Activated gamma-delta T cell (primary cell): ENCODE measurements around the gene COCH.

Experiments
- DNase-seq: peaks from one replicate; lab custom pipeline; 2025; lab: John Stamatoyannopoulos, UW
- total RNA-seq, 2 donors: gene quantifications; one replicate each; lab custom pipeline; 2026; lab: John Stamatoyannopoulos, UW

Gene COCH
- total RNA-seq, result 0.41 to 0.92 reads per million in 2 donors

GRCh38 chr14:30874120-30874998 is at the start of gene COCH:
COCH (plus strand) TSS chr14:30874559; CDS start chr14:30874939, 380 bp downstream.
- no peak for DNase-seq

GRCh38 chr14:30826070-30826469 is 48.3 kb upstream of the COCH start:
- DNase-seq, result no peak

DNA sequence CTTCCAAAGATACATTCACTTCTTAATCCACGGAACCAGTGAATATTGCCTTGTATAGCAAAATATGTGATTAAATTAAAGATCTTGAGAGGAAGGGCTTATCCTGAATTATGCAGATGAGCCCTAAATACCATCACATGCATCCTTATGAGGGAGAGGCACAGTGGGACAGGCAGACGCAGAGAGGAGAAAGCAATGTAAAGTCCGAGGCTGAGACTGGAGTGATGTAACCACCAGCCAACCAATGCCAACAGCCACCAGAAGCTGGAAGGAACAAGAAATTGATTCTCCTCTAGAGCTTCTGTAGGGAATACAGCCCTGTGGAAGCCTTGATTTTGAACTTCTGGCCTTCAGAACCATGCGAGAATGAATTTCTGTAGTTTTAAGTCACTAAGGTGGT is 44.5 kb upstream of the COCH start:
- DNase-seq, result no peak

DNA sequence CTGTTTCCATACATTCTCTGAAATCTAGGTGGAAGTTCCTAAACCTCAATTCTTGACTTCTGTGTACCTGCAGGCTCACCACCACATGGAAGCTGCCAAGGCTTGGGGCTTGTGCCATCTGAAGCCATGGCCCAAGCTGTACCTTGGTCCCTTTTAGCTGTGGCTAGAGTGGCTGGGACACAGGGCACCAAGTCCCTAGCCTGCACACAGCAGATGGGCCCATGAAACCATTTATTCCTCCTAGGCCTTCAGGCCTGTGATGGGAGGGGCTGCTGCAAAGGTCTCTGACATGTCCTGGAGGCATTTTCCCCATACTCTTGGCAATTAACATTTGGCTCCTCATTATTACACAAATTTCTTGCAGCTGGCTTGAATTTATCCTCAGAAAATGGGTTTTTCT is 40.0 kb upstream of the COCH start:
- DNase-seq, result no peak

- no peak for DNase-seq
These were observed 36.0 kb upstream of the COCH start for GRCh38 chr14:30838351-30838750.

DNA sequence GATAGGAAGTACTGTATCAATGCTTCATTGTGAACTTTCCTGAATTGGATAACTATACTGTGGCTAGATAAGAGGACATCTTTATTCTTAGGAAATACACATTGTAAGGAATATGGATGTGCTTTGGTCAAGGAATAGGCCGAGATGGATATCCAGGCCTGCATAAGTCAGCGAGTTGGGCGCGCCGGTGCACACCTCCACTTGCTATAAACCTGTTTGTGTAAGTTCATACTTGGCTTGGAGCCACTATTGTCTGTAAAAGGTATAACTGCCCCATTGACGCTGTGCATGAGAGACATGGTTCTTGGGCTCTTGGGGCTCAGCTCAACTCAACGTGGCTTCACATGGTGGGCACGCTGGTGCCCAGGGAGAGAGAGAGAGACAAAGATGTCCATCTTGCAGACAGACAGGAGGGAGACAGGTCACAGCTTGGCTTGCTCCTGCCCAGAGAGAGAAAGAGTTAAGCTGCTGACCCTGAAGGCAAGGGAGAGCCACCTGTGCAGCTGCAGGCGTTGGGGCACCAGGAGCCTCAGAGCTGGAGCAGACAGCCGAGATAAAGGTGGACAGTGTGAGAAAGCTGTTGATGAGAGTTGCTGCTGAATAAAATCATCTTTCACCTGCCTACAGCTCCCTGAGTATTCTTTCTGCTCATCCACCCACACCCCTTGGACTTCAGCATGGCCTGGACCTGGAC is 34.1 kb upstream of the COCH start:
- no peak for DNase-seq

DNA sequence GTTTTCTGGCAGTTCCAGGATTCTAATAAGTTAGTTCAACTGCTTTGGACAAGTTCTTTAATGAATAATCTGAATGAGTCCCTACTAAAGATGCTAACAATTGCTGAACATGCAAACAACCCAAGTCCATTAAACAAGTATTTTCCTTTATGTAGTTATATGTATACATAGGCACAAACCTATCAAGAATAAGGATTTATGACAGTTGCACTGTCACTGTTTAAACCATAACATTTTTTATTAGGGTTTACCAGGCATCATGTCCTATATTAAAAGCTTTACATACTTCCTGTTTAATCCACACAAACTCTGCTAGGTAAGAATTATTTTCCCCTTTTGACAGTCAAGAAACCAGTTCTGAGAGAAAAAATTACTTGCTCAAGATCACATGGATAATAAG is 31.9 kb upstream of the COCH start:
- no peak for DNase-seq

DNA sequence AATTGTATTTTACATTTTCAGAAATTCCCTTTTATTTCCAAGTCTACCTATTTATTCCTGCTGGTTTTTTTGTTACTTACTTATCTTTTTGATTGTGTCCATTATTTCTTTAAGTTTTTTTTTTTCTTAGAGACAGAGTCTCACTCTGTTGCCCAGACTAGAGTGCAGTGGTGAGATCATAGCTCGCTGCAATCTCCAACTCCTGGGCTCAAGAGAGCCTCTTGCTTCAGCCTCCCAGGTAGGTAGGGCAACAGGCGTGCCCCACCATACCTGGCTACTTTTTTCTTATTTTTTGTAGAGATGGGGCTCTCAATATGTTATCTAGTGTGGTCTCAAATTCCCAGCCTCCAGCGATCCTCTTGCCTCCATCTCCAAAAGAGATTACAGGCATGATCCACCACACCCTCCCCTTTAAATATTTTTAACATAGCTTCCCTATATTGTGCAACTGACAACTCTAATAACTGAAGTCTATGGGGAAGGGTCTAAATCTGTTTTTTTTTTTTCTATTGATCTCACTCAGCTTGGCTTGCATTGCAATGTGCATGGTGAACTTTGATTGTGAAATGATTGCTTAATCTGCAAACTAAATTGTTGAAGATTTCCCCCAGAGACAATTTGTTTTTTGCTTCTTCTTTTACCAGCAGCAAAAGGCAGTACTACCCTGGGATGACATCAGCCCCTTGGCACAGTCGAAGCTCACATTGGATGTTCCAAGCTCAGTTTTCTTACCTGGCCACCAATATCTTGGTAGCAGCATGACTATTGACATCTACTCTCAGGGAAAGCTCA is 25.7 kb upstream of the COCH start:
- DNase-seq, result no peak

DNA sequence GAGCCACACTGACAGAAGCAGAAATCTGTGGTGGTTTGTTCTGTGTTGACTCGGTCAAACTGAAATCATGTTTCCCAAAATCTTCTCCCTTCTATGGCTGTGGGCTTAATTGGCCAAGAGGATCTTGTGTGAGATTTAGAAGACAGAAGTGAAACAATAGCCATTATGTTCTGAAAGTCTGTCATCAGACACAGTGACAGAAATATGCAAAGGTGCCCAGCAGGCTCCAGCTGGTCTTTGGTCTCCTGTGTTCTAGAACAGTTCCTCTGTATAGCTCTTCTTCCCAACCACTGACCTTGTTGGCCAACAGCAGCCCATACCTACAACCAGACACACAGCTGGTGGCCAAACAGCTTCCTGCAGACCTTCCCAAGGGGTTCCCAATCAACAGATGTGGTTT is 25.0 kb upstream of the COCH start:
- DNase-seq, result no peak

GRCh38 chr14:30849983-30850382 is 24.4 kb upstream of the COCH start:
- DNase-seq, result no peak

GRCh38 chr14:30853946-30854345 is 20.4 kb upstream of the COCH start:
- DNase-seq, result no peak

DNA sequence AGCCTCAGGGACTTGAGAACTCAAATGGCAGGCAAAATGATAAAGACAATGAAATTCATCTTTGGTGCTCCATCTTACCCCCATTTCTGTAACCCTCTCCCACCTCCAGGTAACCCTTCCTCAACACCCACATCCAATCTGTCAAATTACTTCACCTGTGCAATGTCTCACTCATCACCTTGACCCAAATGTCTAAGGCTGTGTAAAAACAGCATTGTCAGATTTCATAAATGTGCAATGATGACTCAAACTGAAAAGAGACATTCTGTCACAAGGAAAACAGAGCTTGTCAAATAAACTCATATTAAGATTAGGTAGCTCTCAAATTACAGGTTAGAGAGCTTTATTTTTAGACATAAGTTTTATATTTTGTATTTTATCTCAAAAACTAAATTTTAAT is 19.9 kb upstream of the COCH start:
- DNase-seq, result no peak

DNA sequence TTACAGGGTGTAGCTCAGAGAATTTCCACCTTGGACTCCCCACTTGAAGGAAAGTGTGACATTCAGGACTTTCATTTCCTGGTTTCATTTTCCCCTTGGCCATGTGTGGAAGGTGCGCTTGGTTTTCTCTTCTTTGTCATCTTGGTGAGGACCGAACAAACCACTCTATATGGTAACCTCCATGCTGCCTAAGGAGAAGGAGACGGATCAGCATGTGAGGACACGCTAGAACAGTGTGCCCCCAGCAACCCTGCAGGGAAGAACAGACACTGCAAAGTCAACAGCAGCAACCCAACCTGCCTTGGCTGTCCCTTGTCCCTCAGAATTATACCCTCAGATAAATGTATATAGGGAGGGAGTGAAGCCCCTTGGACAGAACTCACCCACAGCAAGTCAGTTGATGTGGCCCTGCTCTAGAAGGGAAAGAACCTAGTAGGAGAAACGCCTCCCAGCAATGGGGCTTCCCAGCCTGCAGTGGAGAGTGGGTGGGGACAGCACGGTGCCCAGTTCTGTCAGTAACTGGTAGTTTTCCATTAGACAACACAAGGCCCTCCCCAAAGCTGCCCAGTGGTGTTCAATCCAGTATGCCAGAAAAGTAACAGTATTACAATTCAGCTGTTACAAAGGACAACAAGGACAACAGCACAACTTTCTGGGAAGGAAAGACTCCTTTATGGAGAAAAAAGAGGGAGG is 18.9 kb upstream of the COCH start:
- no peak for DNase-seq

GRCh38 chr14:30861200-30861599 is 13.2 kb upstream of the COCH start:
- DNase-seq, result no peak

DNA sequence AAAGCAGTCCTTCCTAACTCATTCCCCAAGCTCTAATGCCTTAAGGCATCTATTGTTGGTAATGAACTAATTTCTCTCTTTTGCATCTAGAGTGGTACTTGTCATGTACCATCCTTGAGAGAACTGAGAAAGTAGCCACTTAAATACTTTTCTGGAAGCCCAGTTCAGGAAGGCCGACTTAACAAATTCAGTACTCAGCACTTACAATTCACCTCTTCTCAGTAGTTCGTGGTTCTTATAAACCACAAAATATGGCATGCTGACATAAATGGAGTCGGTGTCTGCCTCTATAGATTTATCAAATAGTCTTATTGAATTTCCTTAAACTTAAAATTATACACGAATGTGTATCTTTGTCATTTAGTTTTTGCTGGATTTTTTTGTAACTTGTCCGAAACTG is 9.4 kb upstream of the COCH start:
- no peak for DNase-seq

DNA sequence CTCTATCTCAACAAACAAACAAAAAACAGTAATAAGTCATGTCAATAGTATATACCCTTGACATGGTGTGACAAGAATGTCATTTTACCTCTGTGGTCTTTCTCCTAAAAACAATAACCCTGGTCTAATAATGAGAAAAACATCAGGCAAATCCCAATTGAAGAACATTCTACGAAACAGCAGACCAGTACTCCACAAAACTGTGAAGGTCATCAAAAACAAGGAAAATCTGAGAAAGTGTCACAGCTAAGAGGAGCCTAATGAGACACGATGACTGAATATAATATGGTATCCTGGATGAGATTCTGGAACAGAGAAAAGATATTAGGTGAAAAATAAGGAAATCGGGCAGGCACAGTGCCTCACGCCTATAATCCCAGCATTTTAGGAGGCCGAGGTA is 5.6 kb upstream of the COCH start:
- DNase-seq, result no peak

GRCh38 chr14:30869551-30870155 is 4.7 kb upstream of the COCH start:
- DNase-seq, result no peak

DNA sequence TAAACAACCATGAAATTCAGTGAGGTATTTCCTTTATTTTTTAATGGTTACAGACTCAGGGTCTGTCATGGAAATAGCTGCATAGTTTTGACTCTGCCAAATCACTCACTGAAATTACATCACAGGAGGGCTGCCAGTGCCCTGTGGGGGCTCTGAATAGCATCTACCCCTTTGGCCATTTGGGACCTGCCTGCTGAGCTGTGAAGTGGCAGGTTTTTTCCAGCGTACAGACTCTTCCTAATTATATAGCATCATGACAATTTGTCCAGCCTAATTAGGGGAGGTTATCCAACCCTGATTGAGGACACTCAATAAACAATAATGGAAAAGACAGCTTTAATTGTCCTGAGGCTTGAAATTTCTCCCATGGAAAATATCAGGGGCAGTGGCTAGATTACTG is 1.8 kb upstream of the COCH start:
- no peak for DNase-seq

GRCh38 chr14:30873308-30874119 is 845 bp upstream of the COCH start:
- DNase-seq, result no peak

DNA sequence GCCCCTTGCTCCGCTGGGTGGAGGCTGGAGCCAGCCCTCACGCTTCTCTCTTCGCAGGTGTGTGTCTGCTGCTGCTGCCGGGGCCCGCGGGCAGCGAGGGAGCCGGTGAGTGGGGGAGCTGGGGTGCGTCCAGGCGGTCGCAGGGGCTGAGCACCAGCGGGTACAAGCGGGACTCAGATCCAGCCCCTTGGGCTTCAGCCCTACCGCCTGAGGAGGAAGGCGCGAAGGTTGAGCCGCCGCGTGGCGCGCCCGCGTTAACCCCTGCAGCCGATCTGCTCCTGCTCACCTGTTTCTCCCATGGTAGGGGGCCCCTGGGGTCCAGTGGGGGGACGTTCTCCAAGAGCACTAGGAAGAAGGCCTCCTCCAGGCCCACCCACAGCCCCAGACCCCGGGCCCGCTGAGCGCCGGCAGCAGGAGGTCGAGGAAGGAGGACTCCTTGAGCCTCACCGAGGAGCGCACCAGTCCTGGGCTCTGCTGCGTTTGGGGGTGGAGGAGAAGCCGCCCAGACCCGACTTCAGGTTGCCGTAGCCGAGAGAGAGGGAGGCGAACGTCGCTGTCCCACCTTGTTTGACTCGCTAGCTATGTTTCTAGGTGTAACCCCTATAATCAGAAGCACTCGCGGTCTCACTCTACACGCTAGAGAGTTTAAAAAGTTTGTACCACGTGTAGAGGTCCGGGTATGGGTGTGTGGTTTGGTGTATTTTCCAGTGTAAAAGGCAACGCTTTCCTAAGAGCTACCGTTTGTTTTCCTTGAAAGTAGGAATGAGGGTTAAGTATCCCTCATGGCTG is 834 bp downstream of the COCH start:
- DNase-seq, result no peak
